K562 (cell line): ENCODE data around the gene CYSRT1. TPM values are rescaled to one million over a fixed set of nuclear protein-coding genes. Genes with fewer than 3 reads are reported as not detected.
A peak's percentile ranks its signal among the peaks of the same experiment; 100 is the strongest.

Experiments used
- CREB1 ChIP-seq, 2 experiments: sonication (generic) in 1 of 2; formaldehyde crosslinking in 1 of 2; IDR thresholded peaks; 2 replicates each; pipeline versions ENCODE4 v1.6.1 to v1.8.0; 2012 to 2022; ENCODE audit warnings: inconsistent platforms in 1 of 2, mild to moderate bottlenecking in 1 of 2, missing genetic modification reagents in 1 of 2, moderate library complexity in 1 of 2
- HDAC3 ChIP-seq: fragments of 450-650 bp; IDR thresholded peaks from 2 replicates; pipeline ENCODE4 v1.6.1; 2018; ENCODE audit warnings: borderline replicate concordance, mild to moderate bottlenecking, moderate library complexity; ENCODE audit not compliant: partially characterized antibody
- MIER1 ChIP-seq: fragments of 450-650 bp; IDR thresholded peaks from 2 replicates; pipeline ENCODE4 v1.6.1; 2016; ENCODE audit warnings: antibody characterized with exemption, mild to moderate bottlenecking, low read depth
- NFXL1 ChIP-seq: fragments of 450-650 bp; formaldehyde crosslinking; IDR thresholded peaks from 2 replicates; pipeline ENCODE4 v1.4.0; 2021; ENCODE audit warnings: mild to moderate bottlenecking
- POLR2G ChIP-seq: fragments of 200-400 bp; formaldehyde crosslinking; IDR thresholded peaks from 2 replicates; pipeline ENCODE4 v1.6.1; 2017; ENCODE audit warnings: low read depth, mild to moderate bottlenecking, antibody characterized with exemption, low read length, moderate library complexity
- PPARD ChIP-seq: fragments of 250-450 bp; sonication (Bioruptor Pico); IDR thresholded peaks from 2 replicates; pipeline ENCODE4 v1.8.0; 2022; ENCODE audit warnings: inconsistent platforms, mild to moderate bottlenecking, moderate library complexity
- SPI1 ChIP-seq: IDR thresholded peaks from 2 replicates; pipeline ENCODE4 v1.6.1; 2011; ENCODE audit warnings: low read depth, low read length, control low read depth, borderline replicate concordance
- YBX1 ChIP-seq: fragments of 450-650 bp; IDR thresholded peaks from 2 replicates; pipeline ENCODE4 v1.7.1; 2016; ENCODE audit warnings: mild to moderate bottlenecking
- ZNF239 ChIP-seq: fragments of 250-450 bp; sonication (Bioruptor Pico); IDR thresholded peaks from 2 replicates; pipeline ENCODE4 v1.4.0; 2020; ENCODE audit warnings: mild to moderate bottlenecking
- ZNF79 ChIP-seq: fragments of 250-450 bp; sonication (Bioruptor Pico); IDR thresholded peaks from 2 replicates; pipeline ENCODE4 v1.4.0; 2020; ENCODE audit warnings: low read depth, mild to moderate bottlenecking, moderate library complexity
- polyA plus RNA-seq, 8 experiments: library from polyadenylated mRNA; depleted of rRNA in 4 of 8; stranded (reverse) in 5 of 8; unstranded in 3 of 8; fragments of >200 nt; fragmentation: Nextera tagmentation in 2 of 8; fragmentation: Illumina TruSeq in 1 of 8; extraction: Ambion mirVana in 2 of 8; extraction: Trizol in 1 of 8; gene quantifications; 2 replicates each; pipeline versions ENCODE4 v1.2.1 to v1.2.3, GENCODE V29; 2011 to 2014; ENCODE audit warnings: inconsistent platforms in 1 of 8, missing spikeins in 1 of 8
- total RNA-seq, 7 experiments: library from RNA; depleted of rRNA in 6 of 7; stranded (reverse); fragments of >200 nt in 6 of 7; fragmentation: Illumina TruSeq in 2 of 7; extraction: Trizol in 2 of 7; gene quantifications; 2 replicates each; pipeline versions ENCODE4 v1.2.1 to v1.2.3, GENCODE V29; 2011 to 2021; ENCODE audit warnings: low replicate concordance in 1 of 7
- TF ChIP-seq, protein P1 (sequence below): fragments of 450-650 bp; formaldehyde crosslinking; IDR thresholded peaks from 2 replicates; pipeline ENCODE4 v1.4.0; 2022; ENCODE audit warnings: missing genetic modification characterization
- TF ChIP-seq, protein P2 (sequence below): sonication (generic); formaldehyde crosslinking; IDR thresholded peaks from 2 replicates; pipeline ENCODE4 v1.8.0; 2022; ENCODE audit warnings: mild to moderate bottlenecking, low read depth, missing genetic modification reagents
- TF ChIP-seq, protein P3 (sequence below): fragments of 200-600 bp; sonication (generic); IDR thresholded peaks from one replicate; pipeline ENCODE4 v1.6.1; 2012; ENCODE audit warnings: mild to moderate bottlenecking, low read depth, low read length, inconsistent platforms

CYSRT1 gene
- total and polyA plus RNA-seq, 9 of the 15 experiments (the other 6 are each of a cell fraction or from before 2014, with no cell fraction given) = 0.04 to 1.4 (median 0.42) TPM; not detected in 3

DNA sequence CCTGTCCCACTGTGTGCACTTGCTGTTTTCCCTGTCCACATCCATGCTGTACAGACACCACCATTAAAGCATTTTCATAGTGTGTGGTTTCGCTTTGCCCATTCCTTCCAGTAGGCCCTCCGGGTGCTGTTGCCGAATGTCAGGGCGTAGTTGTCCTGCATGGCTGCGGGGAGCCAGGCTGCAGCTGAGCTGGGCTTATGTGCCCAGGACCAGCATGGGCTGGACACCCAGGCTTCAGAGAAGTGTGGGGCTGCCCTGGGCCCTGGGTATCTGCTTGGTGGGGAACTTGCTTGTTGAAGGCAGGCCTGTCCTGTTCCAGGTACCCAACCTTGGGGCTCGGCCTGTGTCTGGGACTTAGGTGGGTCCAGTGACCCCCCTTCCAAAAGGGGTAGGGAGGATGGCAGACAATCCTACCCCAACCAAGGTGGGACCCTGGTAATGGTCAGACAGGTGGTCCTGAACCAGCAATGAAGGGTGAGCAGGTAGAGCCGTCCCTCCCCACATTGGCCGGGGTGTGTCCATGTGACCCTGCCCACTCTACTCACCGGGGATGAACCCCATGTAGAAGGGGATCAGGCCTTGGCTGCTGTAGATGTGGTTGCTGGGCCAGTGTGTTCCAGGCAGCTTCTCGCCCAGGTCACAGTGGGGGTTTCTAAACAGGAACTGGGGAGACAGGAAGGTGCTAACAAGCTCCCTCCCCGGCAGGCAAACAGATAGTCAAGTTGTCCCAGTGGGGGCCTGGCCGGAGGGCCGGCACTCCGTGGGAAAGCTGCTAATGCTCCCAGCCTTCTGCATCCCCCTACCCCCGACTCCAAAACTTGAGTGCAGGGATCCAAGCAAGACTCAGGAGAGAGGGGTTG lies 18.9 kb downstream of the CYSRT1 start (continued):
- TF ChIP-seq, protein P1, sequence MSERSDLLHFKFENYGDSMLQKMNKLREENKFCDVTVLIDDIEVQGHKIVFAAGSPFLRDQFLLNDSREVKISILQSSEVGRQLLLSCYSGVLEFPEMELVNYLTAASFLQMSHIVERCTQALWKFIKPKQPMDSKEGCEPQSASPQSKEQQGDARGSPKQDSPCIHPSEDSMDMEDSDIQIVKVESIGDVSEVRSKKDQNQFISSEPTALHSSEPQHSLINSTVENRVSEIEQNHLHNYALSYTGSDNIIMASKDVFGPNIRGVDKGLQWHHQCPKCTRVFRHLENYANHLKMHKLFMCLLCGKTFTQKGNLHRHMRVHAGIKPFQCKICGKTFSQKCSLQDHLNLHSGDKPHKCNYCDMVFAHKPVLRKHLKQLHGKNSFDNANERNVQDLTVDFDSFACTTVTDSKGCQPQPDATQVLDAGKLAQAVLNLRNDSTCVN (CRISPR knock-in tag) = peak; percentile 89; the same call in 1 of the 2 replicates
- TF ChIP-seq POLR2G (peak; percentile 70), SPI1 (peak; percentile 59; the same call in 1 of the 2 replicates), YBX1 (no peak), NFXL1 (CRISPR knock-in tag) (no peak), ZNF79 (CRISPR knock-in tag) (no peak), MIER1 (no peak), CREB1 (IDR thresholded peaks at IDR 0.05) (no peak), CREB1 (CRISPR knock-in tag; IDR thresholded peaks at IDR 0.05) (no peak), PPARD (CRISPR knock-in tag) (no peak), ZNF239 (no peak), HDAC3 (no peak)
- TF ChIP-seq, protein P2, sequence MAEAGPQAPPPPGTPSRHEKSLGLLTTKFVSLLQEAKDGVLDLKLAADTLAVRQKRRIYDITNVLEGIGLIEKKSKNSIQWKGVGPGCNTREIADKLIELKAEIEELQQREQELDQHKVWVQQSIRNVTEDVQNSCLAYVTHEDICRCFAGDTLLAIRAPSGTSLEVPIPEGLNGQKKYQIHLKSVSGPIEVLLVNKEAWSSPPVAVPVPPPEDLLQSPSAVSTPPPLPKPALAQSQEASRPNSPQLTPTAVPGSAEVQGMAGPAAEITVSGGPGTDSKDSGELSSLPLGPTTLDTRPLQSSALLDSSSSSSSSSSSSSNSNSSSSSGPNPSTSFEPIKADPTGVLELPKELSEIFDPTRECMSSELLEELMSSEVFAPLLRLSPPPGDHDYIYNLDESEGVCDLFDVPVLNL (CRISPR knock-in tag) = no peak
- TF ChIP-seq, protein P3, sequence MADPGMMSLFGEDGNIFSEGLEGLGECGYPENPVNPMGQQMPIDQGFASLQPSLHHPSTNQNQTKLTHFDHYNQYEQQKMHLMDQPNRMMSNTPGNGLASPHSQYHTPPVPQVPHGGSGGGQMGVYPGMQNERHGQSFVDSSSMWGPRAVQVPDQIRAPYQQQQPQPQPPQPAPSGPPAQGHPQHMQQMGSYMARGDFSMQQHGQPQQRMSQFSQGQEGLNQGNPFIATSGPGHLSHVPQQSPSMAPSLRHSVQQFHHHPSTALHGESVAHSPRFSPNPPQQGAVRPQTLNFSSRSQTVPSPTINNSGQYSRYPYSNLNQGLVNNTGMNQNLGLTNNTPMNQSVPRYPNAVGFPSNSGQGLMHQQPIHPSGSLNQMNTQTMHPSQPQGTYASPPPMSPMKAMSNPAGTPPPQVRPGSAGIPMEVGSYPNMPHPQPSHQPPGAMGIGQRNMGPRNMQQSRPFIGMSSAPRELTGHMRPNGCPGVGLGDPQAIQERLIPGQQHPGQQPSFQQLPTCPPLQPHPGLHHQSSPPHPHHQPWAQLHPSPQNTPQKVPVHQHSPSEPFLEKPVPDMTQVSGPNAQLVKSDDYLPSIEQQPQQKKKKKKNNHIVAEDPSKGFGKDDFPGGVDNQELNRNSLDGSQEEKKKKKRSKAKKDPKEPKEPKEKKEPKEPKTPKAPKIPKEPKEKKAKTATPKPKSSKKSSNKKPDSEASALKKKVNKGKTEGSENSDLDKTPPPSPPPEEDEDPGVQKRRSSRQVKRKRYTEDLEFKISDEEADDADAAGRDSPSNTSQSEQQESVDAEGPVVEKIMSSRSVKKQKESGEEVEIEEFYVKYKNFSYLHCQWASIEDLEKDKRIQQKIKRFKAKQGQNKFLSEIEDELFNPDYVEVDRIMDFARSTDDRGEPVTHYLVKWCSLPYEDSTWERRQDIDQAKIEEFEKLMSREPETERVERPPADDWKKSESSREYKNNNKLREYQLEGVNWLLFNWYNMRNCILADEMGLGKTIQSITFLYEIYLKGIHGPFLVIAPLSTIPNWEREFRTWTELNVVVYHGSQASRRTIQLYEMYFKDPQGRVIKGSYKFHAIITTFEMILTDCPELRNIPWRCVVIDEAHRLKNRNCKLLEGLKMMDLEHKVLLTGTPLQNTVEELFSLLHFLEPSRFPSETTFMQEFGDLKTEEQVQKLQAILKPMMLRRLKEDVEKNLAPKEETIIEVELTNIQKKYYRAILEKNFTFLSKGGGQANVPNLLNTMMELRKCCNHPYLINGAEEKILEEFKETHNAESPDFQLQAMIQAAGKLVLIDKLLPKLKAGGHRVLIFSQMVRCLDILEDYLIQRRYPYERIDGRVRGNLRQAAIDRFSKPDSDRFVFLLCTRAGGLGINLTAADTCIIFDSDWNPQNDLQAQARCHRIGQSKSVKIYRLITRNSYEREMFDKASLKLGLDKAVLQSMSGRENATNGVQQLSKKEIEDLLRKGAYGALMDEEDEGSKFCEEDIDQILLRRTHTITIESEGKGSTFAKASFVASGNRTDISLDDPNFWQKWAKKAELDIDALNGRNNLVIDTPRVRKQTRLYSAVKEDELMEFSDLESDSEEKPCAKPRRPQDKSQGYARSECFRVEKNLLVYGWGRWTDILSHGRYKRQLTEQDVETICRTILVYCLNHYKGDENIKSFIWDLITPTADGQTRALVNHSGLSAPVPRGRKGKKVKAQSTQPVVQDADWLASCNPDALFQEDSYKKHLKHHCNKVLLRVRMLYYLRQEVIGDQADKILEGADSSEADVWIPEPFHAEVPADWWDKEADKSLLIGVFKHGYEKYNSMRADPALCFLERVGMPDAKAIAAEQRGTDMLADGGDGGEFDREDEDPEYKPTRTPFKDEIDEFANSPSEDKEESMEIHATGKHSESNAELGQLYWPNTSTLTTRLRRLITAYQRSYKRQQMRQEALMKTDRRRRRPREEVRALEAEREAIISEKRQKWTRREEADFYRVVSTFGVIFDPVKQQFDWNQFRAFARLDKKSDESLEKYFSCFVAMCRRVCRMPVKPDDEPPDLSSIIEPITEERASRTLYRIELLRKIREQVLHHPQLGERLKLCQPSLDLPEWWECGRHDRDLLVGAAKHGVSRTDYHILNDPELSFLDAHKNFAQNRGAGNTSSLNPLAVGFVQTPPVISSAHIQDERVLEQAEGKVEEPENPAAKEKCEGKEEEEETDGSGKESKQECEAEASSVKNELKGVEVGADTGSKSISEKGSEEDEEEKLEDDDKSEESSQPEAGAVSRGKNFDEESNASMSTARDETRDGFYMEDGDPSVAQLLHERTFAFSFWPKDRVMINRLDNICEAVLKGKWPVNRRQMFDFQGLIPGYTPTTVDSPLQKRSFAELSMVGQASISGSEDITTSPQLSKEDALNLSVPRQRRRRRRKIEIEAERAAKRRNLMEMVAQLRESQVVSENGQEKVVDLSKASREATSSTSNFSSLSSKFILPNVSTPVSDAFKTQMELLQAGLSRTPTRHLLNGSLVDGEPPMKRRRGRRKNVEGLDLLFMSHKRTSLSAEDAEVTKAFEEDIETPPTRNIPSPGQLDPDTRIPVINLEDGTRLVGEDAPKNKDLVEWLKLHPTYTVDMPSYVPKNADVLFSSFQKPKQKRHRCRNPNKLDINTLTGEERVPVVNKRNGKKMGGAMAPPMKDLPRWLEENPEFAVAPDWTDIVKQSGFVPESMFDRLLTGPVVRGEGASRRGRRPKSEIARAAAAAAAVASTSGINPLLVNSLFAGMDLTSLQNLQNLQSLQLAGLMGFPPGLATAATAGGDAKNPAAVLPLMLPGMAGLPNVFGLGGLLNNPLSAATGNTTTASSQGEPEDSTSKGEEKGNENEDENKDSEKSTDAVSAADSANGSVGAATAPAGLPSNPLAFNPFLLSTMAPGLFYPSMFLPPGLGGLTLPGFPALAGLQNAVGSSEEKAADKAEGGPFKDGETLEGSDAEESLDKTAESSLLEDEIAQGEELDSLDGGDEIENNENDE = no peak
